CD4-positive, alpha-beta T cell treated with Interleukin-15 for 4 hours (primary cell): ENCODE data around the gene HMCN2.
"Not testable (repeated sequence)": the region's sequence is repeated elsewhere in the genome, so short reads cannot be mapped to it uniquely, and the experiment has no call there.

Experiments
- DNase-seq: peaks from one replicate; pipeline ENCODE4 v3.0.0-alpha.2; 2020; ENCODE audit warnings: low spot score

HMCN2 gene

GRCh38 chr9:130333041-130333711 lies 67.6 kb downstream of the HMCN2 start:
- DNase-seq = no peak

- no peak for DNase-seq
Observed at GRCh38 chr9:130333712-130334062, 68.1 kb downstream of the HMCN2 start.

- no peak for DNase-seq
Observed at GRCh38 chr9:130334915-130335314, 69.4 kb downstream of the HMCN2 start.

GRCh38 chr9:130336027-130336610 lies 70.6 kb downstream of the HMCN2 start:
- DNase-seq = no peak

- no peak for DNase-seq
Observed at GRCh38 chr9:130336885-130337284, 71.3 kb downstream of the HMCN2 start.

- no peak for DNase-seq
Observed at GRCh38 chr9:130337318-130337717, 71.8 kb downstream of the HMCN2 start.

GRCh38 chr9:130337784-130338380 lies 72.3 kb downstream of the HMCN2 start:
- DNase-seq = no peak

GRCh38 chr9:130338891-130339290 lies 73.3 kb downstream of the HMCN2 start:
- DNase-seq = not testable (repeated sequence)

GRCh38 chr9:130339306-130339705 lies 73.7 kb downstream of the HMCN2 start:
- no peak for DNase-seq

GRCh38 chr9:130340011-130340410 lies 74.5 kb downstream of the HMCN2 start:
- DNase-seq = no peak

- DNase-seq = not testable (repeated sequence)
Observed at GRCh38 chr9:130340557-130340956, 75.0 kb downstream of the HMCN2 start.

- DNase-seq = no peak
Observed at GRCh38 chr9:130341128-130341527, 75.6 kb downstream of the HMCN2 start.

GRCh38 chr9:130341839-130342713 lies 76.5 kb downstream of the HMCN2 start:
- DNase-seq = no peak

GRCh38 chr9:130342714-130343085 lies 77.1 kb downstream of the HMCN2 start:
- DNase-seq = no peak

GRCh38 chr9:130343445-130343918 lies 77.9 kb downstream of the HMCN2 start:
- DNase-seq = no peak

GRCh38 chr9:130344366-130344765 lies 78.8 kb downstream of the HMCN2 start:
- DNase-seq = no peak

- no peak for DNase-seq
Observed at GRCh38 chr9:130345009-130345896, 79.7 kb downstream of the HMCN2 start.

GRCh38 chr9:130345897-130346385 lies 80.4 kb downstream of the HMCN2 start:
- no peak for DNase-seq

- no peak for DNase-seq
Observed at GRCh38 chr9:130346431-130346830, 80.9 kb downstream of the HMCN2 start.

GRCh38 chr9:130347036-130347435 lies 81.5 kb downstream of the HMCN2 start:
- no peak for DNase-seq

GRCh38 chr9:130347931-130348330 lies 82.4 kb downstream of the HMCN2 start:
- DNase-seq = no peak
